MV-4-11 (cell line): ENCODE measurements around the gene RSPH6A.
"Not testable (repeated sequence)": the region's sequence is repeated elsewhere in the genome, so short reads cannot be mapped to it uniquely, and the experiment has no call there.

Source experiments
- DNase-seq: peaks from one replicate; lab custom pipeline; 2025; lab: John Stamatoyannopoulos, UW

The RSPH6A gene

GRCh38 chr19:45800070-45800553 is 15.0 kb downstream of the RSPH6A start:
- DNase-seq, result peak; percentile 23

- not testable (repeated sequence) for DNase-seq
These were observed 15.6 kb downstream of the RSPH6A start for GRCh38 chr19:45799541-45799940.

- peak; percentile 23 for DNase-seq
These were observed 16.1 kb downstream of the RSPH6A start for GRCh38 chr19:45798995-45799517.

GRCh38 chr19:45794627-45795026 is 20.5 kb downstream of the RSPH6A start:
- no peak for DNase-seq

- peak; percentile 54 for DNase-seq
These were observed 21.2 kb downstream of the RSPH6A start for GRCh38 chr19:45793876-45794275.

- DNase-seq, result no peak
These were observed 21.9 kb downstream of the RSPH6A start for GRCh38 chr19:45793178-45793564.

- DNase-seq, result peak; percentile 99
These were observed 22.5 kb downstream of the RSPH6A start, which contains the start of gene DMWD for GRCh38 chr19:45792470-45793177. Gene DMWD, minus strand, starts transcription at chr19:45792845. Its CDS starts 89 bp downstream, at chr19:45792756.

GRCh38 chr19:45791744-45792469 is 23.2 kb downstream of the RSPH6A start:
- DNase-seq, result no peak

GRCh38 chr19:45790942-45791341 is 24.2 kb downstream of the RSPH6A start:
- peak; percentile 97 for DNase-seq

GRCh38 chr19:45789035-45789786 is 25.9 kb downstream of the RSPH6A start:
- DNase-seq, result no peak

GRCh38 chr19:45786533-45786894 is 28.6 kb downstream of the RSPH6A start:
- no peak for DNase-seq

- no peak for DNase-seq
These were observed 29.2 kb downstream of the RSPH6A start for GRCh38 chr19:45785781-45786532.

GRCh38 chr19:45785097-45785496 is 30.0 kb downstream of the RSPH6A start:
- no peak for DNase-seq

- no peak for DNase-seq
These were observed 31.0 kb downstream of the RSPH6A start for GRCh38 chr19:45784096-45784495.

- DNase-seq, result no peak
These were observed 32.0 kb downstream of the RSPH6A start for GRCh38 chr19:45782820-45783785.

GRCh38 chr19:45782162-45782691 is 32.9 kb downstream of the RSPH6A start, which contains the start of gene DMPK:
Gene DMPK, minus strand, starts transcription at chr19:45782490. Its CDS starts 138 bp downstream, at chr19:45782352.
- DNase-seq, result no peak

- peak; percentile 52 for DNase-seq
These were observed 33.6 kb downstream of the RSPH6A start for GRCh38 chr19:45781214-45782161.

GRCh38 chr19:45780448-45781213 is 34.5 kb downstream of the RSPH6A start:
- DNase-seq, result peak; percentile 39
